GM18520 (cell line): ENCODE data around the gene CDH3.

Experiments
- ATAC-seq: cut with Tn5 transposase; IDR thresholded peaks from one replicate; pipeline ENCODE4 v1.9.1; 2021; ENCODE audit not compliant: unreplicated experiment

The CDH3 gene

DNA sequence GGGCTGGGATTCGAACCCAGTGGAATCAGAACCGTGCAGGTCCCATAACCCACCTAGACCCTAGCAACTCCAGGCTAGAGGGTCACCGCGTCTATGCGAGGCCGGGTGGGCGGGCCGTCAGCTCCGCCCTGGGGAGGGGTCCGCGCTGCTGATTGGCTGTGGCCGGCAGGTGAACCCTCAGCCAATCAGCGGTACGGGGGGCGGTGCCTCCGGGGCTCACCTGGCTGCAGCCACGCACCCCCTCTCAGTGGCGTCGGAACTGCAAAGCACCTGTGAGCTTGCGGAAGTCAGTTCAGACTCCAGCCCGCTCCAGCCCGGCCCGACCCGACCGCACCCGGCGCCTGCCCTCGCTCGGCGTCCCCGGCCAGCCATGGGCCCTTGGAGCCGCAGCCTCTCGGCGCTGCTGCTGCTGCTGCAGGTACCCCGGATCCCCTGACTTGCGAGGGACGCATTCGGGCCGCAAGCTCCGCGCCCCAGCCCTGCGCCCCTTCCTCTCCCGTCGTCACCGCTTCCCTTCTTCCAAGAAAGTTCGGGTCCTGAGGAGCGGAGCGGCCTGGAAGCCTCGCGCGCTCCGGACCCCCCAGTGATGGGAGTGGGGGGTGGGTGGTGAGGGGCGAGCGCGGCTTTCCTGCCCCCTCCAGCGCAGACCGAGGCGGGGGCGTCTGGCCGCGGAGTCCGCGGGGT is 92.1 kb downstream of the CDH3 start, which contains the start of gene CDH1:
CDH1 (plus strand) TSS at position 247 of the 684 bp plus-strand sequence; CDS start at position 371, 124 bp downstream.
- no peak for ATAC-seq

DNA sequence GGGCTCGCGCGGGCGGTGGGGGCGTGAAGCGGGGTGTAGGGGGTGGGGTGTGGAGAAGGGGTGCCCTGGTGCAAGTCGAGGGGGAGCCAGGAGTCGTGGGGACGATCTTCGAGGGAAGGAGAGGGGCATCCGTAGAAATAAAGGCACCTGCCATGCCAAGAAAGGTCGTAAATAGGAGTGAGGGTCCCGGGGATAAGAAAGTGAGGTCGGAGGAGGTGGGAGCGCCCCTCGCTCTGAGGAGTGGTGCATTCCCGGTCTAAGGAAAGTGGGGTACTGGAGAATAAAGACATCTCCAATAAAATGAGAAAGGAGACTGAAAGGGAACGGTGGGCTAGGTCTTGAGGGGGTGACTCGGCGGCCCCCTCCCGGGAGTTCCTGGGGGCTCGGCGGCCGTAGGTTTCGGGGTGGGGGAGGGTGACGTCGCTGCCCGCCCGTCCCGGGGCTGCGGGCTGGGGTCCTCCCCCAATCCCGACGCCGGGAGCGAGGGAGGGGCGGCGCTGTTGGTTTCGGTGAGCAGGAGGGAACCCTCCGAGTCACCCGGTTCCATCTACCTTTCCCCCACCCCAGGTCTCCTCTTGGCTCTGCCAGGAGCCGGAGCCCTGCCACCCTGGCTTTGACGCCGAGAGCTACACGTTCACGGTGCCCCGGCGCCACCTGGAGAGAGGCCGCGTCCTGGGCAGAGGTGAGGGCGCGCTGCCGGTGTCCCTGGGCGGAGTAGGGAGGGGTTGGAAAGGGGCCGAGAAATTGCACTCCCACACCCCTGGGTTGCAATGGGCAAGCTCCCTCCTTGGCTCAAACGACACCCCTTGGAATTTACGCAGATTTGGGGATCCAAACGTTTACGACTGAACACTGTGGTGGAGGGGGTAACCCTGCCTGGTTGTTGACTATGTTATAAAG is 92.9 kb downstream of the CDH3 start:
- no peak for ATAC-seq

DNA sequence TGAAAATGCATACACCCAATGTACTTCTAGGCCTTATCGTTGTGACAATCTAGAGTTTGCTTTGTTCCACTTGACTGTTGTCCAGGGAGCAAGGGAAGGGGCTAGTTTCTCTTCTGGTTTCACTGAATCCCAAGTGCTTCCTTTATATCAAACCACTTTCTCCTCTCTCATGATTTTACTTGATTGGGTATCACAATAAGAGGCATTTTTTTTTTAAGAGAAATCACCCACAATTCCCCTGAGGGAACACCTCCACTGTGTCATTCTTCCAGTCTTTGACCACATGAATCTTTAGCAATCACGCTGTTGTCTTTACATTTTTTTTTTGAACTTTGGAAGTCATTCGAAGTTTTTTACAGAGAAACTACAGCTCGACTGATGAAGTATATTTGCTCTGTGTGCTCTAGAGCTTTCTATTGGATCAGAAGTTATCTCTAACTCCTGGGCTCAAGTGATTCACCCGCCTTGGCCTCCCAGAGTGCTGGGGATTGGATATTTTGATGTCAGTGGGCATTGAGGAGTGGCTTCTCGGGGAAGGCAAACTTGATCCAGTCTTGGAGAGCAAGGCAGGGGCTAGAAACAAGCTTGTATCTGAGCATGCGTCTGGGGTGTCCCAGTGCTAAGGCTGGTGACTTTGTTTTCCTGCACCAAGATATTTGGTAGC is 95.0 kb downstream of the CDH3 start:
- no peak for ATAC-seq

DNA sequence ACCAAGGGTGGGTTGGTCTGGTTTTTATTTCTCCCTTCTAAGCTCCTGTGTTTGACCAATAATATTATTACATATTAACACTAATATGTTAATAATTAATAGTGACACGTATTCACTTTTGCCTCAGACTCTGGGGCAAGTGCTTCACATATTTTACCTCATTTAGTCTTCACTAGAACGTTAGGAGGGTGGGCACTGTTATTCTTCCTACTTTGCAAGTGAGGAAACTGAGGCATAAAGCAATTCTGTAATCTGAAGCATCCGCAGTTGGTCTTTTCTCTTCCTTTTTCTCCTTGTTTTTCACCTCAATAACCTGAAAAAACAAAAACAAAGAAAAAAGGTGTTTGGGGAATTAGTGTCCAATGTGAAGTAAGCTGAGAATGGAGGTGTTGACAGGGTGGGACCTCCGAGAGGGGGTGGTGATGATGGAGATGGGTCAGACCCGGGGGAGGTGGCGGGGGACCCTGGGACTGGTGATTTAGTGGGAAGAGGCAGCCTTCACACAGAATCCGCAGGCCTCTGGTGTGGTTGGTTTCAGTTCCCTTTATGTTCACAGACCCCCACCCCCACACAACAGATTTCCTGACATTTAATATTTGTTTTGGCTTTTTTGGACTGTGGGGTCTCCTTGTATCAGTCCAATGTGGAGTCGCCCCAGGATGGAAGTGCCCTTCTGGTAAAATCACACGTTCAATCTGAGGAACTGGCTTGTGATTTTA is 95.7 kb downstream of the CDH3 start:
- no peak for ATAC-seq

DNA sequence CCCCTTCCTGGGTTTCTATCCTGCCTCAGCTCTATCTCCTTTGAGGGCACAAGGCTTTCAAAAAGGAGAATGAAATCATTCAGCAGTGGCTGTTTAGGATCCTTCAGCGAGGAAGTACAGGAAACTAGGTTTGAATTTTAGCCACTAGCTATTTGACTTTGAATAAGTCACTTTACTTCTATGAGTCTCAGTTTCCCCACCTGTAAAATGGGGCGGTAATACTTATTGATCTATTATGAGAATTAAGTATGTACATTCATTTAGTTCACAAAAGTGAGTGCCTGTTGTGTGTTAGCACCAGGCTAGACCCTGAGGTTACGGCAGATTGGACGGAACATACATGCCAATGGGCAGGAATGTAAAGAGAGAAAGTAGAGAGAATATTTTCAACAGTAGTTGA is 98.6 kb downstream of the CDH3 start:
- no peak for ATAC-seq

DNA sequence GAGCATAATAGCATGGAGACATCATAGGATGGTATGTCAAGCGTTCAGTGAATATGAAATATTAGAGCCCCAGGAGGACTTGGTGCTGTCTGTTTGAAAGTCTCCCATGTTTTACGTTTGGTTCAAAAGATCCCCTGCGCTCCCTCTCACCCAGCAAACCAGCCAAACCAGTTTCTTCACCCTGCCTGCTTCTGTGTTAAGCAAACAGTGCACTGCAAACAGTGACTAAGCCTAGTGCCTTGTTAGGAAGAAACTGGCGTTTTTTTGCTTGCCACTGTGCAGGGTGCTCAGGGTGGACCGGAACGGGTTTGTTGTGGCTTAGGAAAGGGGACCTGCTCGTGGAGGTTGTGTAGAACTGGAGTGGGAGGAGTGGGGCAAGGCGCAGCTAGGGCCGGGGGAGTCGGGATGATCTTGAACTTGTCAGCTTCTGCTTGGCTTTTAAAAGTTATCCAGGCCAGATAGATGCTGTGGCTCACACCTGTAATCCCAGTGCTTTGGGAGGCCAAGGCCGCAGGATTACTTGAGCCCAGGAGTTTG is 99.7 kb downstream of the CDH3 start:
- ATAC-seq: no peak

DNA sequence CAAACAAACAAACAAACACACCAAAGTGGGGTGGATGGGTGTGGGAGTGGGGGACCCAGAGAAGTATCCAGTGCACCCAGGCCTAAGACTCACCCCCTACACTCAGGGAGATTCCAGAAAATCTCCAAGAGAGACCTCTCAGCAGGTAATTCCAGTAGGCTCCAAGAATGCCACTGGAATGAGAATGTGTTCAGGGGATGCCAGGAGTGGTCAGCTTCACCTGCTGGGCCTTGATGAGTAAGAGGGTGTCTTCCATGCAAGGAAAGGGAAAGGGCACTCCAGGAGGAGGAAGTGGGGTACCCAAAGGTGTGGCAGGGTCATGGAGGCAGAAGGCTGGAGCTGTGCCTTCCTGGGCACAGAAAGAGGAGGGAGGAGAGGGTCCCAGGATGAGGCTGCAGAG is 101.8 kb downstream of the CDH3 start:
- no peak for ATAC-seq

DNA sequence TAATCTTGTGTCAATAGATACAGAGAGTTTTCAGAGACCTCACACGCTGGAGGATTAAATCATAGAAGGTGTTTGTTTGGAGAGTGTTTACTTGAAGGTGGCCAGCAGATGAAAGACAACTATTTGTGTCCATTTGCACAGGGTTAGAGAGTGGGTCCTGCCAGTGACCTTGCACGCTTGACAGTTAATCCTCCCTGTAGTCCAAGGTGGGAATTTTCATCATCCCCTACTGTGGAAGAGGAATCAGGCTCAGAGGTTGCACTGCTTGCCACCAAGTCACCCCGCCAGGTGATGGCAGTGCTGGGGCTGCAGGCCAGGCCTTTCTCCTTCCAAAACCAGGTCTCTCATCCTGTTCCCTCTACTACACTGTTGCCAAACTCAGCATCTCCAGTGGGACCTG is 104.3 kb downstream of the CDH3 start:
- ATAC-seq: no peak
